HK-2 (cell line): ENCODE results near the gene SKA3.

Experiments
- DNase-seq: peaks from one replicate; pipeline ENCODE4 v3.0.0-alpha.2; 2018; ENCODE audit not compliant: unreplicated experiment

The SKA3 gene

GRCh38 chr13:21116141-21116540 is 60.2 kb downstream of the SKA3 start:
- no peak for DNase-seq

DNA sequence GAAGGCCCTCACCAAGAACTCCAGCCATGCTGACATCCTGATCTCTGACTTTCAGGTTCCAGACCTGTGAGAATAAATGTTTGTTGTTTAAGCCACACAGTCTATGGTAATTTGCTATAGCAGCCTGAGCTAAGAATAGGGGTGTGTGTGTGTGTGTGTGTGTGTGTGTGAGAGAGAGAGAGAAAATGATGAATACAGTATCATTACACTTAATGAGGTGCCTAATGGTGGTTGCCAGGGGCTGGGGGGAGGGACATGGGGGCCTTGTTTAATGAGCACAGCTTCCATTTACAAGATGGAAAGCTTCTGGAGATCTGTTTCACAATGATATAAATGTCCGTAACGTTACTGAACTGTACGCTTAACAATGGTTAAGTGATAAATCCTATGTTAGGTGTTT is 61.1 kb downstream of the SKA3 start:
- no peak for DNase-seq

GRCh38 chr13:21111546-21111945 is 64.8 kb downstream of the SKA3 start:
- no peak for DNase-seq

- no peak for DNase-seq
Measured at GRCh38 chr13:21109168-21109567, 67.2 kb downstream of the SKA3 start.

DNA sequence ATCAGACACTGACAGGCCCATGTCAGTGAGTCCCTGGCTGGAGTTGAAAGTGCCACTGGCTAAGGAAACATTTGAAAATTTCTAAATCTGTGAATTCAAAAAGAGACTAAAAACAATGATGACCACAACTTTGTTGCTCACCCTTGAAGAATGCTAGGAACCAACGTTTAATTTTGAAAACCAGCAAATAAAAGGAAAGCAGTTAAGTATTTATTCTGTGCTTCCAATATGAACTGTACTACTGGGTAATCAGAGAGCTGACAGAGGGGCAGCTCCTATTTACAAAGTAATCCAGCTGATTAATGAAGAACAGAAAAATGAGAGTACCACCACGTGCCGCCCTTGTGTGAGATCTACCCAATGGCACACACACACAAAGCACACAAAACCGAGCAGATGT is 70.3 kb downstream of the SKA3 start:
- no peak for DNase-seq

- DNase-seq = no peak
Measured at GRCh38 chr13:21104199-21105019, 71.9 kb downstream of the SKA3 start.
